Lower lobe of right lung (tissue), 2 donors: ENCODE measurements around the gene DLX2. TPM values are rescaled to one million over a fixed set of nuclear protein-coding genes. Genes with fewer than 3 reads are reported as not detected.
"Not testable (repeated sequence)": the region's sequence is repeated elsewhere in the genome, so short reads cannot be mapped to it uniquely, and the experiment has no call there.

Source experiments
- ATAC-seq, 2 donors: fragments of 200-7000 bp; cut with Tn5 transposase; one replicate each; pipeline ENCODE4 v1.9.1; 2020 to 2022; ENCODE audit warnings: mild to moderate bottlenecking in 2 of 2, moderate library complexity in 2 of 2
- DNase-seq: peaks from one replicate; pipeline ENCODE4 v3.0.0-alpha.2; 2020
- H3K27ac ChIP-seq: fragments of 200-600 bp; one replicate; pipeline ENCODE4 v1.8.0; 2022
- H3K27me3 ChIP-seq: fragments of 200-600 bp; one replicate; pipeline ENCODE4 v1.8.0; 2022; ENCODE audit warnings: low read depth
- H3K36me3 ChIP-seq: fragments of 200-600 bp; one replicate; pipeline ENCODE4 v1.8.0; 2022; ENCODE audit warnings: mild to moderate bottlenecking
- H3K4me1 ChIP-seq: fragments of 200-600 bp; one replicate; pipeline ENCODE4 v1.8.0; 2022
- H3K4me3 ChIP-seq: fragments of 200-600 bp; one replicate; pipeline ENCODE4 v1.8.0; 2022; ENCODE audit warnings: mild to moderate bottlenecking
- H3K9me3 ChIP-seq: fragments of 200-600 bp; one replicate; pipeline ENCODE4 v1.8.0; 2022
- CTCF ChIP-seq: fragments of 200-600 bp; IDR thresholded peaks from one replicate; pipeline ENCODE4 v1.8.0; 2022; ENCODE audit warnings: antibody characterized with exemption, mild to moderate bottlenecking
- intact Hi-C: fragments of 100-400 bp; cut with DNase I; formaldehyde crosslinking; loops from one replicate; pipeline ENCODE4 v1.11.0; 2022
- total RNA-seq: library from RNA; stranded (reverse); fragmentation: NEBNext Ultra II Directional; extraction: Animal tissue kit (Norgen Biotek cat#: 25700); gene quantifications from one replicate; pipeline ENCODE4 v1.2.1, GENCODE V29; 2021
- donor health status: DM: no; HTN: yes; CAD: no; lungs with severe emphysema.

DLX2 gene
- total RNA-seq, 1 donor from 2014 or later, result not detected

GRCh38 chr2:172128484-172128883 is 25.8 kb upstream of the DLX2 start:
- DNase-seq, result no peak
- no peak for ATAC-seq
- TF ChIP-seq CTCF, result no peak
- Histone ChIP-seq H3K9me3 (no peaks in the 10 kb centered on the region), H3K27me3 (no peaks in the 10 kb centered on the region), H3K4me3 (no peak overlapping the region), H3K36me3 (no peaks in the 10 kb centered on the region), H3K4me1 (no peaks in the 10 kb centered on the region), H3K27ac (no peak overlapping the region)
- intact Hi-C loops, result loop anchor here (10.0 kb wide), 1 partner anchor 424 kb away; no protein-coding TSS in a partner anchor

- Histone ChIP-seq H3K27me3 (peaks cover 5% of the 10 kb centered on the region), H3K36me3 (no peaks in the 10 kb centered on the region), H3K4me1 (no peaks in the 10 kb centered on the region), H3K4me3 (no peak overlapping the region), H3K9me3 (no peaks in the 10 kb centered on the region), H3K27ac (no peak overlapping the region)
- intact Hi-C loops, result loop anchor here (10.0 kb wide), 1 partner anchor 415 kb away; no protein-coding TSS in a partner anchor
- TF ChIP-seq CTCF, result no peak
- ATAC-seq (no peak), DNase-seq (no peak)
Observed at GRCh38 chr2:172120118-172120517, 17.4 kb upstream of the DLX2 start.

GRCh38 chr2:172119089-172119488 is 16.4 kb upstream of the DLX2 start:
- no peak overlapping the region for H3K27ac ChIP-seq
- peaks cover 5% of the 10 kb centered on the region for H3K27me3 ChIP-seq
- intact Hi-C loops, result no loop called here
- no peaks in the 10 kb centered on the region for H3K4me1 ChIP-seq
- TF ChIP-seq CTCF, result no peak
- H3K4me3 ChIP-seq, result no peak overlapping the region
- no peaks in the 10 kb centered on the region for H3K36me3 ChIP-seq
- no peaks in the 10 kb centered on the region for H3K9me3 ChIP-seq
- ATAC-seq, result no peak
- no peak for DNase-seq

GRCh38 chr2:172116107-172116506 is 13.4 kb upstream of the DLX2 start:
- no peak for ATAC-seq
- Histone ChIP-seq H3K4me1 (no peaks in the 10 kb centered on the region), H3K36me3 (no peaks in the 10 kb centered on the region), H3K27ac (no peak overlapping the region), H3K9me3 (no peaks in the 10 kb centered on the region), H3K4me3 (no peak overlapping the region), H3K27me3 (peaks cover 15% of the 10 kb centered on the region)
- no peak for DNase-seq
- intact Hi-C loops, result no loop called here
- TF ChIP-seq CTCF, result no peak

- H3K4me3 ChIP-seq, result no peak overlapping the region
- no peak for ATAC-seq
- no peaks in the 10 kb centered on the region for H3K9me3 ChIP-seq
- no peak for DNase-seq
- H3K27me3 ChIP-seq, result peaks cover 25% of the 10 kb centered on the region
- TF ChIP-seq CTCF, result no peak
- no peak overlapping the region for H3K27ac ChIP-seq
- H3K4me1 ChIP-seq, result no peaks in the 10 kb centered on the region
- intact Hi-C loops, result no loop called here
- no peaks in the 10 kb centered on the region for H3K36me3 ChIP-seq
Observed at GRCh38 chr2:172114579-172114978, 11.9 kb upstream of the DLX2 start.

- intact Hi-C loops, H3K4me1 ChIP-seq, ATAC-seq, H3K9me3 ChIP-seq, H3K36me3 ChIP-seq, DNase-seq, H3K27ac ChIP-seq, H3K4me3 ChIP-seq: not testable (repeated sequence)
- peaks cover 27% of the 10 kb centered on the region for H3K27me3 ChIP-seq
Observed at GRCh38 chr2:172114176-172114575, 11.5 kb upstream of the DLX2 start.
